K562 (cell line): ENCODE measurements around the gene NFIB. TPM values are rescaled to one million over a fixed set of nuclear protein-coding genes. Genes with fewer than 3 reads are reported as not detected.

Experiments used
- CREB5 ChIP-seq: fragments of 250-450 bp; sonication (Bioruptor Pico); IDR thresholded peaks from 2 replicates; pipeline ENCODE4 v1.5.0; 2020; ENCODE audit warnings: mild to moderate bottlenecking
- DPF2 ChIP-seq: fragments of 450-650 bp; IDR thresholded peaks from 2 replicates; pipeline ENCODE4 v1.6.1; 2016
- NFATC3 ChIP-seq: fragments of 450-650 bp; IDR thresholded peaks from 2 replicates; pipeline ENCODE4 v1.6.1; 2017; ENCODE audit warnings: mild to moderate bottlenecking
- PRDM10 ChIP-seq: fragments of 450-650 bp; IDR thresholded peaks from 2 replicates; pipeline ENCODE4 v1.6.1; 2018; ENCODE audit not compliant: partially characterized antibody
- SUPT5H ChIP-seq: fragments of 450-650 bp; IDR thresholded peaks from 2 replicates; pipeline ENCODE4 v1.6.1; 2016
- TCF7 ChIP-seq: sonication (generic); IDR thresholded peaks from 2 replicates; pipeline ENCODE4 v1.6.1; 2016; ENCODE audit warnings: antibody characterized with exemption, borderline replicate concordance
- TFE3 ChIP-seq: fragments of 450-650 bp; formaldehyde crosslinking; IDR thresholded peaks from 2 replicates; pipeline ENCODE4 v1.4.0; 2020; ENCODE audit warnings: mild to moderate bottlenecking, mixed read lengths
- THAP12 ChIP-seq: fragments of 250-450 bp; sonication (Bioruptor Pico); IDR thresholded peaks from 2 replicates; pipeline ENCODE4 v1.9.0; 2021; ENCODE audit warnings: mild to moderate bottlenecking, inconsistent platforms
- ZHX1 ChIP-seq: fragments of 150-350 bp; conservative IDR thresholded peaks from 2 replicates; pipeline ENCODE4 v1.6.1; 2014; ENCODE audit warnings: low read length
- ZNF239 ChIP-seq: fragments of 250-450 bp; sonication (Bioruptor Pico); IDR thresholded peaks from 2 replicates; pipeline ENCODE4 v1.4.0; 2020; ENCODE audit warnings: mild to moderate bottlenecking
- polyA plus RNA-seq, 8 experiments: library from polyadenylated mRNA; depleted of rRNA in 4 of 8; stranded (reverse) in 5 of 8; unstranded in 3 of 8; fragments of >200 nt; fragmentation: Nextera tagmentation in 2 of 8; fragmentation: Illumina TruSeq in 1 of 8; extraction: Ambion mirVana in 2 of 8; extraction: Trizol in 1 of 8; gene quantifications; 2 replicates each; pipeline versions ENCODE4 v1.2.1 to v1.2.3, GENCODE V29; 2011 to 2014; ENCODE audit warnings: inconsistent platforms in 1 of 8, missing spikeins in 1 of 8
- total RNA-seq, 7 experiments: library from RNA; depleted of rRNA in 6 of 7; stranded (reverse); fragments of >200 nt in 6 of 7; fragmentation: Illumina TruSeq in 2 of 7; extraction: Trizol in 2 of 7; gene quantifications; 2 replicates each; pipeline versions ENCODE4 v1.2.1 to v1.2.3, GENCODE V29; 2011 to 2021; ENCODE audit warnings: low replicate concordance in 1 of 7

NFIB gene
- total and polyA plus RNA-seq, 9 of the 15 experiments (the other 6 are each of a cell fraction or from before 2014, with no cell fraction given): 1.2 to 3.3 (median 1.9) TPM

- TF ChIP-seq TFE3 (CRISPR knock-in tag): no peak
- no peak for TF ChIP-seq PRDM10
- no peak for TF ChIP-seq SUPT5H
- TF ChIP-seq NFATC3: no peak
- no peak for TF ChIP-seq THAP12 (CRISPR knock-in tag)
- no peak for TF ChIP-seq DPF2
- TF ChIP-seq ZHX1: no peak
- no peak for TF ChIP-seq CREB5 (CRISPR knock-in tag)
- TF ChIP-seq TCF7: no peak
- TF ChIP-seq ZNF239: no peak
Measured at GRCh38 chr9:14277761-14278160, 36.2 kb downstream of the NFIB start (continued).
